Psoas muscle (tissue), 8 donors: ENCODE results near the gene ARHGEF28. TPM values are rescaled to one million over a fixed set of nuclear protein-coding genes. Genes with fewer than 3 reads are reported as not detected.

ENCODE experiments used
- ATAC-seq, 4 donors: fragments of 200-7000 bp; cut with Tn5 transposase; one replicate each; pipeline ENCODE4 v1.9.1; 2020; ENCODE audit warnings: moderate library complexity in 3 of 4, mild to moderate bottlenecking in 2 of 4
- DNase-seq, 2 donors: peaks; one replicate each; pipeline ENCODE4 v3.0.0-alpha.2; 2020
- H3K27ac ChIP-seq: fragments of 200-600 bp; one replicate; pipeline ENCODE4 v1.8.0; 2022
- H3K27me3 ChIP-seq, 3 donors: fragments of 200-600 bp in 1 of 3; one replicate each; pipeline versions ENCODE4 v1.6.1 to v1.8.0; 2013 to 2022; ENCODE audit warnings: low read length in 2 of 3, mild to moderate bottlenecking in 2 of 3, moderate library complexity in 1 of 3; ENCODE audit not compliant: insufficient read depth in 3 of 3
- H3K36me3 ChIP-seq, 2 donors: fragments of 200-600 bp in 1 of 2; one replicate each; pipeline versions ENCODE4 v1.6.1 to v1.8.0; 2013 to 2022; ENCODE audit warnings: low read depth in 1 of 2, mild to moderate bottlenecking in 1 of 2, moderate library complexity in 1 of 2; ENCODE audit not compliant: insufficient read depth in 1 of 2
- H3K4me1 ChIP-seq: fragments of 200-600 bp; one replicate; pipeline ENCODE4 v1.8.0; 2022
- H3K4me3 ChIP-seq: fragments of 200-600 bp; one replicate; pipeline ENCODE4 v1.8.0; 2022; ENCODE audit warnings: mild to moderate bottlenecking
- H3K9me3 ChIP-seq: fragments of 200-600 bp; one replicate; pipeline ENCODE4 v1.8.0; 2022
- CTCF ChIP-seq: fragments of 200-600 bp; IDR thresholded peaks from one replicate; pipeline ENCODE4 v1.8.0; 2022; ENCODE audit warnings: antibody characterized with exemption
- WGBS, 3 donors: extraction: QIAGEN DNeasy Blood & Tissue Kit; methylation state at CpG; one replicate each; pipeline versions ENCODE4 v1.1.6 to v1.1.7; 2013; 5-methylcytosine and 5-hydroxymethylcytosine counted together
- intact Hi-C, 2 donors: fragments of 100-400 bp; cut with DNase I; formaldehyde crosslinking; loops; one replicate each; pipeline versions ENCODE4 v1.11.0 to v1.14.2; 2022
- polyA plus RNA-seq, 3 donors: library from polyadenylated mRNA; stranded (reverse); fragments of 200-250 nt; gene quantifications; one replicate each; pipeline ENCODE4 v1.2.3, GENCODE V29; 2013
- total RNA-seq, 4 donors: library from RNA; stranded (reverse); fragmentation: NEBNext Ultra II Directional in 2 of 4; extraction: Animal tissue kit (Norgen Biotek cat#: 25700) in 2 of 4; gene quantifications; one replicate each; pipeline versions ENCODE4 v1.2.1 to v1.2.4, GENCODE V29; 2021 to 2023
- donor health status: healthy with polysubstance abuse.
- donor health status: DM: no; HTN: no; CAD: no; lungs with moderate emphysema.
- donor health status: Bipolar disorder and iron deficiency.
- donor health status: healthy.
- donor health status: DM: yes; HTN: yes; CAD: no.
- donor health status: DM: no; HTN: no; CAD: no.
- donor health status: DM: no; HTN: no; CAD: no.
- donor health status: DM: yes; HTN: yes; CAD: no.

ARHGEF28 gene
- total and polyA plus RNA-seq, 7 donors: 0.39 to 1.3 (median 1.00) TPM

GRCh38 chr5:73625372-73625943, 538 bp upstream of the ARHGEF28 start:
- DNase-seq (no peak), ATAC-seq (peak in 3 of 4 donors; percentile 64 to 77 (median 74))
- Histone ChIP-seq H3K4me1 (peaks cover 5% of the 10 kb centered on the region), H3K9me3 (no peaks in the 10 kb centered on the region), H3K27ac (peak overlapping the region; percentile 61), H3K36me3 (no peaks in the 10 kb centered on the region), H3K27me3 (no peaks in the 10 kb centered on the region), H3K4me3 (peak overlapping the region; percentile 79)
- WGBS, 3 donors: 1 to 3% (median 2%) methylated on average over 28 to 33 of the region's 33 CpGs
- TF ChIP-seq CTCF: no peak
- intact Hi-C loops: no loop called here

DNA sequence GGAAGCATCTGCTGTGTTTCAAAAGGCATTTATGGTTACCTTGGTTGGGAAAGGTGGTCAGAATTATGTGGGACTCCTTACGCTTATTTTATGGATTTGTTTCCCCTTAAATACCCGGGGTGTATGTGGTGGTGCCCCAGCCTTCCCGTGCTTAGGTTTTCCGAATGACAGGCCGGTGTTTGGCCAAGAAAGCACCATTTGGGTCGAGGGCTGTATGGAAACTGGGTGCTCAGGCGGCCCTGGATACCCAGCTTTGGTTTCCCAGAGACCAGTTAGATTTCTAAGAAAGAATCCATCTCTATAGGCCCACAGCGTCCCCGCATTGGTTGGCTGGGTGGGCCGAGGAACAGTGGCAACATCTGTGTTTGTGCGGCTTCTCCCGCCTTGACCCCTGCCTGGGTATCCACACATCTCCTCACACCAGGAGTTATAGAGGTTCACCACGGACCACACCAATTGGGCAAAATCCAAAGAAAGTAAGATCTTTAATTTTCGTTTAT, 868 bp downstream of the ARHGEF28 start:
- DNase-seq (no peak), ATAC-seq (no peak)
- WGBS, 3 donors: 77 to 79% (median 77%) methylated on average over 14 of the region's 14 CpGs
- no peak for TF ChIP-seq CTCF
- H3K9me3 ChIP-seq: no peaks in the 10 kb centered on the region
- H3K36me3 ChIP-seq: no peaks in the 10 kb centered on the region
- peak overlapping the region; percentile 61 for H3K27ac ChIP-seq
- peaks cover 5% of the 10 kb centered on the region for H3K4me1 ChIP-seq
- H3K27me3 ChIP-seq: no peaks in the 10 kb centered on the region
- H3K4me3 ChIP-seq: peak overlapping the region; percentile 79
- intact Hi-C loops: no loop called here

DNA sequence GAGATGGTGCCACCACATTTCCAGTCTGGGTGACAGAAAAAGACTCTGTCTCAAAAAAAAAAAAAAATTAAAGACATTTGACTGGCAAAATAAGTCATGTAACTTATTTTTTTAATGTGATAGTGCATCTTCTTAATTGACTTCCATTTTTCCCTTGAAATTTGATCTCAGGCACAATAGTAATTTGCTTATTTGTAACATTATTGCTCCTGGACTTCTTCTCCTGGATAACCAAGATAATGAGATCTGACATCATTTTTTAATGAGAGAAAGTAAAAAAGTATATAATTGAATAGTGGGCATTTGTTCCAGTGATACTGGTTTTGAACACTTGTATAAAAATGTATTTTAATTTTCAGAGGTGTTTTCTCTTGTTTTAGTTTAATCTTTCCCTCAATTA, 3.5 kb downstream of the ARHGEF28 start:
- ATAC-seq (no peak), DNase-seq (no peak)
- H3K27ac ChIP-seq: no peak overlapping the region
- H3K4me1 ChIP-seq: peaks cover 5% of the 10 kb centered on the region
- intact Hi-C loops: no loop called here
- H3K27me3 ChIP-seq: no peaks in the 10 kb centered on the region
- no peak overlapping the region for H3K4me3 ChIP-seq
- no peaks in the 10 kb centered on the region for H3K36me3 ChIP-seq
- TF ChIP-seq CTCF: no peak
- H3K9me3 ChIP-seq: no peaks in the 10 kb centered on the region

DNA sequence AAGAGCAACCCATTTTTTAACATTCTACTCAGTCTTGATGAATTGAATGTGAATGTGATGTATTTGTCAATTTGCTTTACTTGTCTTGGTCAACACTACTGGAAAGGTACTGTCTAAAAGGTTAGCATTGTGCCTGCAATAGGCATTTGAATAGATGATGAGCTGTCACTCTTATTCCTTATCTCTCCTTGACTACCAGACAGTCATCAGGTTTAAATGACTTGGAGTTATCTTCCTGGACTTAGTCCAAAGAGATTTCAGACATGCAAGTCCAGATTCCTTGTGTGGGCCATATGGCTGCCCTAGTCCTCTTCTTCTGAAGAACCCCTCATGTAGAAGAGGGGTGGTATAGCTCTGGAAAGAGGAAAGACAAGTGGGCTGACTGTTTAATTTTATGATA, 4.8 kb downstream of the ARHGEF28 start:
- TF ChIP-seq CTCF: no peak
- no peaks in the 10 kb centered on the region for H3K27me3 ChIP-seq

GRCh38 chr5:73631500-73631899, 5.5 kb downstream of the ARHGEF28 start:
- H3K27me3 ChIP-seq: no peaks in the 10 kb centered on the region
- ATAC-seq: no peak
- H3K36me3 ChIP-seq: no peaks in the 10 kb centered on the region

More for the DNA sequence above, 4.8 kb downstream of the ARHGEF28 start:
- H3K4me1 ChIP-seq: no peaks in the 10 kb centered on the region
- ATAC-seq (no peak), DNase-seq (no peak)
- intact Hi-C loops: no loop called here
- H3K27ac ChIP-seq: no peak overlapping the region
- H3K9me3 ChIP-seq: no peaks in the 10 kb centered on the region
- no peak overlapping the region for H3K4me3 ChIP-seq
- H3K36me3 ChIP-seq: no peaks in the 10 kb centered on the region

More at GRCh38 chr5:73631500-73631899, 5.5 kb downstream of the ARHGEF28 start:
- Histone ChIP-seq H3K9me3 (no peaks in the 10 kb centered on the region), H3K27ac (no peak overlapping the region), H3K4me3 (no peak overlapping the region), H3K4me1 (no peaks in the 10 kb centered on the region)
- intact Hi-C loops: no loop called here
- TF ChIP-seq CTCF: no peak
- no peak for DNase-seq
